Cardiac fibroblast (primary cell): Measurements from ENCODE around the gene CRB2.

Source experiments
- DNase-seq, 2 donors: peaks; one replicate each; pipeline versions ENCODE4 v3.0.0 to v3.0.0-alpha.2; 2010; ENCODE audit warnings: low read depth in 2 of 2
- H3K4me3 ChIP-seq, 2 donors: replicated peaks in 1 of 2; 1 replicate in 1 of 2; 2 replicates in 1 of 2; pipeline ENCODE4 v1.5.1; 2011; ENCODE audit warnings: low read depth in 2 of 2, low read length in 2 of 2, mild to moderate bottlenecking in 2 of 2, moderate library complexity in 1 of 2
- CTCF ChIP-seq: IDR thresholded peaks from one replicate; pipeline ENCODE4 v1.5.1; 2011; ENCODE audit warnings: low read depth, mild to moderate bottlenecking, low read length, inconsistent platforms

CRB2 gene

DNA sequence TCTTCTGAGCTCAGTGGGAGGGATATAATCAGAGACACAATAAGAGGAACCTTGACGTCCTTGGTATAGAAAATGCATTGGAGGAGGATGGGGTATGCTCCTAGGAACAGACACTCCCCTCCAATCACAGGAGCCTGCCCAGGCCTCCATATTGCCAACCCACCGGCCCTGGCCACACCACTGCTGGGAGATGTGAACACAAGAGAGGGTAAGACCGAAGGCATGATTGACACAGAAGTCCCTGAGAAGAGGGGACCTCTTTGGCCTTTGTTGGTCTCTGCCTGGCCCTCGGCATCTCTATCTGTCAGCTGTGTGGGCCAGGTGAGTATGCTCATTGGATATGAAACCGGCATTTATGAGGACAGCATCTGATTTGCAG lies 62.0 kb downstream of the CRB2 start:
- no peak for TF ChIP-seq CTCF
- DNase-seq, result no peak
- H3K4me3 ChIP-seq, result no peak overlapping the region

DNA sequence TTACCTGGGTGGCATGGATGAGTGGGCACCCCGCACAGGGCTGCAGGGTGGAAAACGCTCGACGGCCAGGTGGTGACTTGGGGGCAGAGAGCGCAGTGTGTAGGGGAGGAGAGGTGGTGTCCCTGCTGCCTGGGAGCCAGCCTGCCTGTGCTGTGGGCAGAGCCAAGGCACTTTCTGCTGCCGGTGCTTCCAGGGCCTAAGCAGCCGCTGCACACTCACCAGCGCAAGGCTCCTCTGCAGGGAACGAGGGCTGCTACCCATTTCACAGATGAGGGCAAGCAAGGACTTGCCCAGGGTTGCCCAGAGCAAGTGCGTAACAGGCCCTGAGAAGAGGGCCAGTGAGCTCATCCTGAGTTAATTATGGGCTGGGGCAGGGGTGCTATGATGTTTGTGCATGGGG lies 62.5 kb downstream of the CRB2 start:
- TF ChIP-seq CTCF, result no peak
- no peak overlapping the region for H3K4me3 ChIP-seq
- no peak for DNase-seq

DNA sequence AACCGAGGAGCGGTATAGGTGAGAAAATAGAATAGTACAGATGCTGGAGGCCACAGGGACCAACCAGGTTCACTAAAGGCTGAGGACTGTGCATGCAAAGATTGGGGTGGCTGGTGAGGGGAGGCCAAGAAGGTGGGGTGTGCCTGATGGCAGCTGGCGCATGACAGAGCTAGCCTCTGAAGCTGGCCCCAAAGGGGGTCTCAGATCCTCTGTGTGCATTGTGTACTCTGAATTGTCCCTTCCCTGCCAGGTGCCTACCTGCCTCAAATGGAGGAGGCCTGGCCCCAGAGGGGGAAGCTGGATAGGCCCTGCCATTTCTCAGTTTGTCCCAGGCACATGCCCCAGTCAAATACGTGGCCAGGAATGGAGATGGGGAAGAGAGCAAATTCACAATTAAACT lies 63.1 kb downstream of the CRB2 start:
- no peak for TF ChIP-seq CTCF
- no peak for DNase-seq
- H3K4me3 ChIP-seq, result no peak overlapping the region

DNA sequence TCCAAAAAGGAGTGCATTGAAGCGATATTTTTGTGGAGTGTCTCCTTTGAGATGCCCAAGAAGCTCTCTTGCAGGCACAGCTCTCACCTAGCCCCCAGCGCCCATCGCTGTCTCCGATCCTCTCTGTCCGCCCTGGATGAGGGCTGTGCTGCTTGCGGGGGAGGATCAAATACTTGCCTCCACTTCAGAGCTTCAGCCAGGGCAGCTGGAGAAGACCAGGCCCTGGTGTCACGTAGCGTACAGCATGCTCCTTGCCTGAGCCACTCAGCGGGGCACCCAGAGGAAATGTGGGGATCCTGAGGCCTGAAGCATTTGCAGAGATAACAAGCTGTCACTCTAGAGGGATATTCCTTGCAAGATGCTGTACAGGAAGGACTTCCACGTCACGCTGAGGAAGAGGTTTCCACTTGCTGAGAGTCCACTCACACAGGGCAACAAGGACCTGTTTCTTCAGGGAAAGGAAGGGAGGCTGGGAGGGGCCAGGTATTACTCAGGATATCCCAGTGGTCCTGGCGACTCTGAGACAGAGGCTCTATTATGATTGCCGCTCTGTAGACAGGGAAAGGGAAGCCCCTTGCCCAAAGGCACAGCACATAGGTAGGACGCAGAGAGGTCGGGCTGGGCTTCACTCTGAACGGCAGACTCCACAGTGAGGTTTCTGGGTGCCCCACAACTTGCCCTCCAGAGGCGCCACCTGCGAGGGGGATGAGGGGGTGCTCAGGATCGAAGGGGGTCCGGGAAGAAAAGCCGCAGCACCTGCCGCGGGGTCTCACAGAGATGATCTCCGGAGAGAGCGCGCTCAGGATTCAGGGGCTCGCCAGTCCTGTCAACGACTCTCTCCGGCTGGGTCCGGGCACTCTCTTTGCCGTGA lies 64.0 kb downstream of the CRB2 start:
- H3K4me3 ChIP-seq, result no peak overlapping the region
- DNase-seq, result no peak
- no peak for TF ChIP-seq CTCF

DNA sequence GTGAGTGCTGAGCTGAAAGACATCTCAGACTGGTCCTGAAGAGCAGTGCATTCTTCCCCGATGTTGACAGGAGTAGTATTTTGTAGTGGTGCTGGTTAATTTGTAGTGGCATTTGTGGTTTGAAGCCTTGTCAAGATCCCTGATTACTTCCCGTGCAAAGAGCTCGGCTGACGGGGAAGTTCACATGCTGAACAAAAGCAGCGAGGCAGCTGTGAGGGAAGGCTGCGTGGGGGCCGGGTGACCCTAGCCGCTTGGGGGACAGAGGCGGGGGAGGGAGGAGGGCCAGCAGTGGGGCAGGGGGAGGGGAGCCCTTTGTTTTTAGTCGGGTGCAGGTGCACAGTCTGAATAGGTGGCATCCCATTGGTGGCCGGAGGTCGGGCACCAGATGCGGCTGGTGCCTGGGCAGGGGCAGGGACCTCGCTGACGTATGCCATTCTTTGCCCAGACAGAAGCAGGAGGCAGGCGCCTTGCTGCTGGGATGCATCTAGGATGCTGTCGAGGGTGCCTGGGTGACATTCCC lies 64.7 kb downstream of the CRB2 start:
- TF ChIP-seq CTCF, result no peak
- DNase-seq, result no peak
- no peak overlapping the region for H3K4me3 ChIP-seq

DNA sequence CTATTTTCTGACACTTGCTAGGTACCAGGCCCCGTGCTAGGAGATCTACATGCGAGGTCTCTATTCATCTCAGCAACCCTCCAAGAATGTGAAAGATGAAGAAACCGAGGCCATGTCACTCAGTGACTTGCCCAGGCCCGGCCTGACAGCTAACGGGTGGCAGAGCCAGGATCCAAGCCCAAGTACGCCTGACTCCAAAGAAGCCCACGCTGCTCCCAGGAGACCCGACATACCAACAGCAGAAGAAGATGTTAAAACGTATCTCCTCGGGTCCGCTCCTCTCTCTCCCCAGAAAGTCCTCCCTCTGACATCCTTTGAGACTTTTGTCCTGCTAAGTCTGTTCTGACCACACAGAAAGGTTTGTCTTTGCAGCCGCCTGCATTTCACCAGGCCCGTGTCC lies 65.2 kb downstream of the CRB2 start:
- no peak overlapping the region for H3K4me3 ChIP-seq
- DNase-seq, result no peak
- TF ChIP-seq CTCF, result no peak
